Osteocyte (in vitro differentiated cells): ENCODE measurements around the gene AMZ1. TPM values are rescaled to one million over a fixed set of nuclear protein-coding genes. Genes with fewer than 3 reads are reported as not detected.

ENCODE experiments used
- DNase-seq: peaks from one replicate; pipeline ENCODE4 v3.0.0; 2021; ENCODE audit warnings: mixed read lengths; ENCODE audit not compliant: unreplicated experiment; ENCODE audit errors: extremely low spot score
- H3K27ac Mint-ChIP-seq: one replicate; pipeline ENCODE4 v1.8.0; 2021; ENCODE audit warnings: mild to moderate bottlenecking, mixed read lengths; ENCODE audit not compliant: unreplicated experiment
- H3K27me3 Mint-ChIP-seq: one replicate; pipeline ENCODE4 v1.8.0; 2021; ENCODE audit warnings: mixed read lengths; ENCODE audit not compliant: unreplicated experiment
- H3K36me3 Mint-ChIP-seq: one replicate; pipeline ENCODE4 v1.8.0; 2021; ENCODE audit warnings: mixed read lengths; ENCODE audit not compliant: unreplicated experiment
- H3K4me1 Mint-ChIP-seq: one replicate; pipeline ENCODE4 v1.8.0; 2021; ENCODE audit warnings: mixed read lengths; ENCODE audit not compliant: unreplicated experiment
- H3K4me3 Mint-ChIP-seq: one replicate; pipeline ENCODE4 v1.8.0; 2021; ENCODE audit warnings: mild to moderate bottlenecking, moderate library complexity, mixed read lengths; ENCODE audit not compliant: unreplicated experiment
- H3K9me3 Mint-ChIP-seq: one replicate; pipeline ENCODE4 v1.8.0; 2021; ENCODE audit warnings: mixed read lengths; ENCODE audit not compliant: unreplicated experiment
- CTCF ChIP-seq: fragments of 200-600 bp; sonication (generic); IDR thresholded peaks from 2 replicates; pipeline ENCODE4 v1.5.0; 2021; ENCODE audit warnings: antibody characterized with exemption, mild to moderate bottlenecking, moderate library complexity
- total RNA-seq: library from RNA; stranded (reverse); gene quantifications from 2 replicates; pipeline ENCODE4 v1.2.1, GENCODE V29; 2021

AMZ1 gene
- total RNA-seq, 1 donor from 2014 or later: 5.8 TPM

- no peaks in the 10 kb centered on the region for H3K36me3 Mint-ChIP-seq
- H3K27ac Mint-ChIP-seq: peak overlapping the region; percentile 24
- TF ChIP-seq CTCF: no peak
- H3K4me3 Mint-ChIP-seq: peak overlapping the region; percentile 55
- no peaks in the 10 kb centered on the region for H3K9me3 Mint-ChIP-seq
- no peaks in the 10 kb centered on the region for H3K27me3 Mint-ChIP-seq
- peaks cover 32% of the 10 kb centered on the region for H3K4me1 Mint-ChIP-seq
- no peak for DNase-seq
Measured at GRCh38 chr7:2687338-2687869, 598 bp upstream of the AMZ1 start.

- Mint-ChIP-seq H3K4me1 (peaks cover 32% of the 10 kb centered on the region), H3K36me3 (no peaks in the 10 kb centered on the region), H3K4me3 (peak overlapping the region; percentile 63), H3K9me3 (no peaks in the 10 kb centered on the region), H3K27me3 (no peaks in the 10 kb centered on the region), H3K27ac (peak overlapping the region; percentile 85)
- no peak for DNase-seq
- TF ChIP-seq CTCF: no peak
Measured at GRCh38 chr7:2688409-2689342, 674 bp downstream of the AMZ1 start.

- Mint-ChIP-seq H3K27ac (peak overlapping the region; percentile 85), H3K9me3 (no peaks in the 10 kb centered on the region), H3K27me3 (no peaks in the 10 kb centered on the region), H3K4me3 (peak overlapping the region; percentile 63), H3K36me3 (no peaks in the 10 kb centered on the region), H3K4me1 (peaks cover 33% of the 10 kb centered on the region)
- no peak for DNase-seq
- no peak for TF ChIP-seq CTCF
Measured at GRCh38 chr7:2689343-2689847, 1.4 kb downstream of the AMZ1 start.

- no peak for DNase-seq
- no peaks in the 10 kb centered on the region for H3K27me3 Mint-ChIP-seq
- no peaks in the 10 kb centered on the region for H3K36me3 Mint-ChIP-seq
- peaks cover 33% of the 10 kb centered on the region for H3K4me1 Mint-ChIP-seq
- H3K9me3 Mint-ChIP-seq: no peaks in the 10 kb centered on the region
- no peak for TF ChIP-seq CTCF
- H3K27ac Mint-ChIP-seq: peak overlapping the region; percentile 85
- H3K4me3 Mint-ChIP-seq: peak overlapping the region; percentile 4
Measured at GRCh38 chr7:2689951-2690705, 2.1 kb downstream of the AMZ1 start.
